HG03521 (cell line): ENCODE results near the gene APBA2.
"Not testable (repeated sequence)": the region's sequence is repeated elsewhere in the genome, so short reads cannot be mapped to it uniquely, and the experiment has no call there.

Experiments
- ATAC-seq: cut with Tn5 transposase; IDR thresholded peaks from one replicate; pipeline ENCODE4 v1.9.1; 2021; ENCODE audit warnings: mild to moderate bottlenecking, moderate library complexity; ENCODE audit not compliant: unreplicated experiment

The APBA2 gene

GRCh38 chr15:29031502-29032228 is 145.9 kb downstream of the APBA2 start:
- ATAC-seq = no peak

- ATAC-seq = no peak
Measured at GRCh38 chr15:29032229-29032625, 146.5 kb downstream of the APBA2 start.

DNA sequence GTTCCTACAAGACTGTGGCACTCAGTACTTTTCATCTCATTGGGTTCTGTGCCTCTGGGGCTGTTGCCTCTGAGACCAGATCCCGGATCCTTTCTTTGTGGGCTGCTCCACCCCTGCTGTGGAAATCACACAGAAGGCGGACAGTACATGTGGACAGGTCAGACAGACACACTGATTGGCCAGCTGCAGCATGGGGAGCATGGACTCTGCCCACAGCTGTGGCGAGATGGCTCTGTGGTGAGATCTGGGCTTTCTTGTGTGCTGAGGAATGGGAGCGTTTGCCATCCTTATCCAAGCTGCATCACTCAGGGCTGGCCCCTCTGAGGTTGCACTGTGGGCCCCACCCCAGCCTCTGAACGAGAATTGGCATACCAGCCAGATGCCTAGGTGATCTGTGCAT is 147.0 kb downstream of the APBA2 start:
- ATAC-seq = no peak

DNA sequence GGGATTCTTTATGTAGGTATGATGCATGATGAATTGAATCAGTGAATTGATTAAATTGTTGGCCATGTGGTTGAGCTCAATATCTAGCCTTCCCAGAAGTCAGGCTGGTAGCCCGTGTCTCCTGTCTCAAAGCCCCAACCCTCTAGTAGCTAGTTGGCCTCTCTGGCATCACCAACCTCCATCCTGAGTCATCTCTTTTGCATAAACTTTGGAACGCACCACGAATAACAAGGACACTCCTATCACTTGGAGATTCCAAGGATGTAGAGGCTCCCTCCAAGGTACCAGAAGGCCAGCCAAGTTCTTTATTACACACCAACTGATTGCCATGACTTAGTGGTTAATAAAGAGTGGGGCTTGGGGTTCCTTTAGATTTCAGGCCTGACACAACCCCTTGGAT is 148.4 kb downstream of the APBA2 start:
- ATAC-seq = no peak

DNA sequence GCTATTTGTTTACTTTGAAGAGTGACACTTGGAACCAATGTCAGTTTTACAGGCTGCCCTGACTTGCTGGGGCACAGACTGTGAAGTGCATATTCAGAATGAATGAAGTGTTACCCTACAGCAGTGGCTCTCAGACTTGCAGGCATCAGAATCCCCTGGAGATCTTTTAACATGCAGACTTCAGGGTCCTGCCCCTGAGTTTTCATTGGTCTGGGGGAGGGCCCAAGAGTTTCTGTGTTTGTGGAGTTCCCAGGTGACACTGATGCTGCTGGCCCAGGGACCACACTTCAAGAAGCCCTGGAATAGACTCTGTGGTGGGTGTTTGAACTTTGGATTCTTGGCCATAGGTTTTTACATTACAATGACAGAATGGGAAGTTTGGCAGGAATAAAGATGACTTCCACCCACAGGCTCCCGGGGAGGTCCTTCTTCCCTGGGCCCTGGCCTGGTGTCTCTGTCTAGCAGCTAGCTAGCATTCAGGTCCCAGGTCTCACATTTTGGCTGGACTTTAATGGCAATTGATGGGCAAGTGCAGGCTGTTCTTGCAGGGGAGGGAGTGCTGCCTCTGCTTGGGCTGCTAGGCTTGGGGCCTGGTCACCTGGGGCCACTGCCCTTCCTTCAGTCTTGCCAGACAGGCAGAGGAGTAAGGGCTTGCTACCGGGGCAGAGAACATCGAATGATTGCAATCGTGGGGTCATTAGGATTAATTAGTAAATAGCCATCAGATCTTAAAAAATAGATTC is 149.0 kb downstream of the APBA2 start:
- ATAC-seq = no peak

DNA sequence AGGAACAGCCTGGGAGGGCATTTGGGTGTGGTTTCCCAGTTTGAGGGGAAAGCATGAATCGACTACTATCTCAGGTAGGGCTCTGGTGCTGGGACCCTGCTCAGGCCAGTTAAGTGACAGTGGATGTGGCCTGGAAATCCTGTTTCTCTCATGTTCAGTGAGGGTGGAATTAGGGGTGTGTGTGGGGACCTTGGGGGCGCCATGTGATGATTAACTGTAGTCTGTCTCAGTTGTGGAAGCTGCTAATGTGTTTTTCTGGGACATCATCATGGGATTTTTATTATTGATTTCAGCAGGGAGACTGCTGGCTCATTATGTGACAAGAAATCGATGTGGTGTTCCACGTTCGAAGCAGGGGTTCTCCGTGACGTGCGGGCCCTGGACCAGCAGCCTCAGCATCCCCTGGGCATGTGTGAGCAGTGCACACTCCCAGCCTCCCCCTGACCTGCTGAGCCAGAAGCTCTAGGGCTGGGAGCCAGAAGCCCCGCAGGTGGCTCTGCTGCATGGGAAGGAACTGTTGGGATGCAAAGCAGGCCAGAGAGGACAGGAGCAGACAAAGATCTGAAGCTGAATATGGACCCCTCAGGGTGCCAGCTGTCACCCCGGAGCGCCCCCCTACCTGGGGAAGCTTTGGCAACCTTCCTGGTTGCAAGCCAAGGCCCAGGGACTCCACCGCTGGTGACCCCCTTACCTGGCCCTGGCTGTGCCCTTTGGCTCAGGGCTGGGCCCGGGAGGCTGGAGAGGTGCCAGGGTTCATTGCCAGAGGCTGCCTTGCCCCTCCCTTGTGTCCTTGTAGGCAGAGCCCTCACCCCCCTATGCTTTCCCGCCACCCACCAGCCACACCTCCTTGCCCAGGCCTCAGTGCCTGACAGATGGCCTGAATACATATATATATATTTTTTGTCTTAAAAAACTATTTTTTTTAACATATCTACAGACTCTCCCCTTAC is 149.8 kb downstream of the APBA2 start:
- ATAC-seq = no peak

GRCh38 chr15:29037997-29038705 is 152.4 kb downstream of the APBA2 start:
- no peak for ATAC-seq

GRCh38 chr15:29039466-29040369 is 153.9 kb downstream of the APBA2 start:
- no peak for ATAC-seq

- ATAC-seq = no peak
Measured at GRCh38 chr15:29040370-29040751, 154.6 kb downstream of the APBA2 start.

DNA sequence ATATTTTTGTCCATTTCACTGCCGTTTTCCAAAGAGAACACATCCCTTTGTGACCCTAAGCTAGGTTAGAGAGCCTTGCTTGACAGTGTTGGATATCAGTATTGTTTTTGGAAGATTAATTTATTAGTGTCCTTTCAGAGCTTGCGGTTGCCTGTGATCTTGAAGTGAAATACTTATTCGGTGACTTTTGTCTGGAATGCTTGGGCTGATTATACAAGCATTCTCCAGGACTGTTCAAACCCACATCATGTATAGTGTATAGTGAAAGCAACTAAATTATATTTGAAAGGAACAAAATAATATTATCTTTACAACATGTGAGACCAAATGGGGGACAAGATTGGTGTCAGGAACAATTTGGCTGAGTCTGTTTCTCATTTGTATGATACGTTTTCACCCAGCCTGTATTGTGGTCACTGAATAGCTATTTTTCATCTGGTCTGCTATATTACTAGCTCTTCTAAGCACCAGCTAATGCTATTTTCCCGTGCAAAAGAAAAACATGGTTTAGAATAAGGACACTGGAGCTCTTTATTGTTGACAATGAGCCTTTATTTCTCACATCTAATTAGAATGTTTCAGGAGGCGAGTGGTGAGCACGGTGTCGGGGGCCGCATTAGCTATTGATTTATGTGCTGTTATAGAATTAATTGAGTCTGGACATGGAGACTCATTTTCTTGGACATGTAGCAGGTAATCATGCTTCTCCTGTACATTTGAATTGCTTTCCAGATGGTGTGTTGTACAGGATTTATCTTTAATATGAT is 158.1 kb downstream of the APBA2 start:
- ATAC-seq = no peak

DNA sequence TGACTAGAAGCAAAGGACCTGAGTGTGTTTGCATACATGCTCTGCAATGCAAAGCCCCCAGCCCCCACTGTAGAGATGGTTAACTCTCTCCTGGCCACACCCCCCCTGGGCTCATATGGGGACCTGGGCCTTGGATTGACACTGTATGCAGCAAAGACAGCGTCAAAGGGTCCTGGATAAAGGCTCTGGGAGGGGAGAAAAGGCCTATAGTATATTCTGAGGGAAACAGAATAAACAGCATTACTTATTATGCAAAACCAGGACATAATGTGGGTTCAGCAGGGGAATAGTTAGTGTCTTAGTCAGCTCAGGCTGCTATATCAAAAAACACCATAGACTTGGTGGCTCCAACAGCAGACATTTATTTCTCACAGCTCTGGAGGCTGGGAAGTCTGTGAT is 158.7 kb downstream of the APBA2 start:
- ATAC-seq = no peak

GRCh38 chr15:29045161-29045560 is 159.4 kb downstream of the APBA2 start:
- not testable (repeated sequence) for ATAC-seq

- ATAC-seq = no peak
Measured at GRCh38 chr15:29045717-29046116, 159.9 kb downstream of the APBA2 start.

DNA sequence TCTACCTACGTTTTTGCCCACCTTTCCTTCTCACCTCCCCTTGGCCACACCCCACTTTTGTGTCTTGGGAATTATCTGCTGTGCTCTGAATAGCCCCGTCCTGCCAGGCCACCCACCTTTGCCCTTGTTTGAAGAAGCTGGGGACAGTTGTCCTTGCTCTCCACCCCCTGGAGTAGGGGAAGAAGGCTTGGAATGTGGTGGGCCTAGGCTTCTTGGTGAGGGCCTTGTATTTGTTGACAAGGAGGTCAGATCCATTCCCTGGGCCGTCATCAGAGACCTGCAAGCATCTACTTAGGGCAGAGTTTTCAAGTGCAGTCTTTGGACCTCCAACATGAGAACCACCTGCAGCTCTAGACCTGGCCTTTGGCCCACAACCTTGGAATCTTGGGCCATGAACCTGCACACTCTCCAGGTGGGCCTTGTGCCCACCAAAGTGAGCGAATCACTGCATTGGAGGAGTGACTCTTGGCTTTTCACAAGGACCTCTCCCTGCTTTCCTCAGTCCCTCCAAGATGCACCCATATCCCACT is 160.6 kb downstream of the APBA2 start:
- ATAC-seq = no peak

GRCh38 chr15:29046977-29047376 is 161.2 kb downstream of the APBA2 start:
- ATAC-seq = no peak

DNA sequence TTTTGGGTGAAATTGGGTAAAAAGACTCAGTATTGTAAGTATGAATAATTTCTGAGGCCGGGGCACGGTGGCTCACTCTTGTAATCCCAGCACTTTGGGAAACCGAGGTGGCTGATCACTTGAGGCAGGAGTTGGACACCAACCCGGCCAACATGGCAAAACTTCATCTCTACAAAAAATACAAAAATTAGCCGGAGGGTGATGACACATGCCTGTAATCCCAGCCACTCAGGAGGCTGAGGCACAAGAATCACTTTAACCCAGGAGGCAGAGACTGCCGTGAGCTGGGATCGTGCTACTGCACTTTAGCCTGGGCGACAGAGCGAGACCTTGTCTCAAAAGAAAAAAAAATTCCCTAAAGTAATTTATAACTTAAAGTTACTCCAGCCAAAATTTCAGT is 162.2 kb downstream of the APBA2 start:
- no peak for ATAC-seq

DNA sequence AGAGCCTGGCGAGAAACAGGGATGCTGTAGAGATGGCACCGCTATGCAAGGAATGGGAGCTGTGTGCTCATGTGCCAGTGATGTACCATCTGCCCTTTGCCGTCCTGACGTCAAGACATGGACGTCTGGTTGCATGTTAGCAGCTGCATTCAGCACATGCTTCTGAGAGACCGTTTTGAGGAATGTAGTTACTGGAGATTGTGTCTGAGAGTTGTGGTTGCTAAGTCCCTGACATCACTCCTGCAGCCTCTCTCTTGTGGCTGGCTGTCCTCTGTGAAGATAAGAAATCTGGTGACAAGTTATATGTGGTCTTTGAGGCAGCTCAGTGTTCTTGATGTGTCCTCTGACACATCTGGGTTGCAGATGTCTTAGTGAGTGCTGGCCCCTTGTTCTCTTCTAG is 165.1 kb downstream of the APBA2 start:
- no peak for ATAC-seq

- no peak for ATAC-seq
Measured at GRCh38 chr15:29051422-29051821, 165.6 kb downstream of the APBA2 start.

GRCh38 chr15:29053006-29053405 is 167.2 kb downstream of the APBA2 start:
- no peak for ATAC-seq
